K562 treated with DMSO at 1 percent for 12 hours (cell line): ENCODE data around the gene FGF3. TPM values are rescaled to one million over a fixed set of nuclear protein-coding genes. Genes with fewer than 3 reads are reported as not detected.

Source experiments
- total RNA-seq: library from RNA; unstranded; fragments of 300-600 nt; gene quantifications from 2 replicates; pipeline ENCODE4 v1.2.3, GENCODE V29; 2022; ENCODE audit not compliant: insufficient read depth

Gene FGF3
- total RNA-seq: not detected in 2 replicates

DNA sequence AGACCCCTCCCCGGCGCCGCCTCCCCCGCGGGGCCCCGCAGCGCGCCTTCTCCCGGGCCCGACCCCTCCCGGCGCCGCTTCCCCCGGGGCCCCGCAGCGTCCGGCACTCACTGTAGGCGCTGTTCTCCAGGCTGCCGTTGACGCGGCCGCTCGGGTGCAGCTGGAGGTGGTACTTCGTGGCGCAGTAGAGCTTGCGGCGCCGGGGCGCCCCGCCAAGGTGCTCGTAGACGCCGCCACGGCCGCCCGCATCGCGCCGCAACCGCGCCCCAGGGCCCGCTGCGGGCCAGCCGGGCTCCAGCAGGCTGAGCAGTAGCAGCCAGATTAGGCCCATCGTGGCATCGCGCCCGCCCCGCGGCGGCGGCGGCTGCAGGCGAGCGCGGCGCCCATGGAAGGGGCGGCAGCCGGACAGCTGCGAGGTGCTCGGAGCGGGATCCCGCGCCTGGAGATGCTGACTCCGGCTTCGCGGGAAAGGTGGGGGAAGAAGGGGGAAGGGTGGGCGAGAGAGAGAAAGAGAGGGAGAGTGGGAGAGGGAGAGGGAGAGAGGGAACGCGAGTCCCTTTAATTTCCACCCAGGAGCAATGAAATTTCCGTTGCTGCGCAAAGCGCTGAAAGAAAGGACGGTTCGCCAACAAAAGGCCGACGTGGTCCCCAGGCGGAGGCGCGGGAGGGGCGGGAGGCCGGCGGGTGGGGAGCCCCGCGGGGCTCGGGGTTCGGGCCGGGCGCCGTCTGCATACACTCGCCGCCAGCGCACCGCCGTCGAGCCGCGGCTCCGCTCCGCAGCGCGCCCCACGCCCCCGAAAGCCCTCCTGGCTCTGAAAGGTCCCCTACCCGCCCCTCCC is at the start of gene FGF3:
Gene FGF3, minus strand, starts transcription at position 814 of the 839 bp plus-strand sequence. Its CDS starts 483 bp downstream, at position 331.

DNA sequence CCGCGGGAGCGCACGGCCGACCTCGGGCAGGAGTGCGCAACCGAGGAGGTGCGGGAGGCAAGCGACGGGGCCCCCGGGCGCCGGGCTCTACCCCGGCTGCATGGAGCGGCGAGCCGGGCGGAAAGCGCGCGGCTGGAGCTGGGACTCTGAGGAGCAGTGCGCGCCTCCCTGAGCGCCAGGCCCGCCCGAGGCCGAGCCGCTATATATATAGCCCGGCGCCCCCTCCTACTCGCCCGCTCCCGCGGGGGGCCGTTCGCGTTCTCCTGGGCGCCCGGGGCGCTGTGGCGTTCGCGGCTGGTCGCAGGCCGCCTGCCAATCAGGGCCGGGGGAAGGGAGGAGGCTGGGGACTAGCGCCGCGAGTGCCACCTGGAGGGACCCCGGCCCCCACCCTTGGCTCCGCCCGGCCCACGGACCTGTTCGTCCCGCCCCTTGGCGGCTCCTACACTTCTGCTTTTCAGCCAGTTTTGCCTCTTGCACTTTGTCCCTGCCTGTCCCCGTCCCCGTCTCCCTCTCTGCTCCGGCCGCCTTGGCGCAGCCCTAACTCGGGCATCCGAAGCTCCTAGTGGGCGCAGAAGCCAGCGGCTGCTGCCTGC is 44.0 kb downstream of the FGF3 start, which contains the start of gene FGF4:
Gene FGF4, minus strand, starts transcription at position 179 of the 593 bp plus-strand sequence. CDS start 257 bp downstream, outside the sequence.

Other genes starting within 250 kb of the FGF3 start
- 1.6 and 2.9 TPM in 2 replicates for gene CCND1, start 178.3 kb downstream of the FGF3 start, total RNA-seq
- 14.7 and 32.6 TPM in 2 replicates for gene LTO1, start 144.1 kb downstream of the FGF3 start, total RNA-seq
- not detected in 2 replicates for gene FGF19, start 115.4 kb downstream of the FGF3 start, total RNA-seq
- not detected in 2 replicates for gene FGF4, start 44.1 kb downstream of the FGF3 start, total RNA-seq